Fibroblast of lung (primary cell): ENCODE measurements around the gene CYTH1. TPM values are rescaled to one million over a fixed set of nuclear protein-coding genes. Genes with fewer than 3 reads are reported as not detected.

Experiments used
- DNase-seq, 2 donors: peaks; one replicate each; pipeline versions ENCODE4 v3.0.0 to v3.0.0-alpha.2; 2010; ENCODE audit warnings: low read depth in 2 of 2
- H2AFZ ChIP-seq: 2 replicates; pipeline ENCODE4 v1.5.1; 2012; ENCODE audit warnings: low read length, control low read depth, inconsistent platforms
- H3K27ac ChIP-seq: 2 replicates; pipeline ENCODE4 v1.5.1; 2011; ENCODE audit warnings: low read length, control low read depth; ENCODE audit not compliant: insufficient read depth
- H3K27me3 ChIP-seq: 2 replicates; pipeline ENCODE4 v1.5.1; 2011; ENCODE audit warnings: mild to moderate bottlenecking, low read length; ENCODE audit not compliant: control insufficient read depth, insufficient read depth
- H3K36me3 ChIP-seq: 2 replicates; pipeline ENCODE4 v1.5.1; 2011; ENCODE audit warnings: low read length; ENCODE audit not compliant: control insufficient read depth, insufficient read depth
- H3K4me1 ChIP-seq: 2 replicates; pipeline ENCODE4 v1.5.1; 2011; ENCODE audit warnings: low read length; ENCODE audit not compliant: control insufficient read depth, insufficient read depth; ENCODE audit errors: extremely low read depth
- H3K4me2 ChIP-seq: 2 replicates; pipeline ENCODE4 v1.5.1; 2011; ENCODE audit warnings: low read length, control low read depth; ENCODE audit not compliant: insufficient read depth; ENCODE audit errors: extremely low read depth
- H3K4me3 ChIP-seq, 4 experiments: fragments of 200-600 bp in 1 of 4; sonication (generic) in 1 of 4; replicated peaks in 1 of 4; 2 replicates each; pipeline ENCODE4 v1.5.1; 2011 to 2016; ENCODE audit warnings: low read length in 4 of 4, low read depth in 3 of 4, mild to moderate bottlenecking in 3 of 4, control low read depth in 2 of 4, inconsistent platforms in 1 of 4, mixed read lengths in 1 of 4; ENCODE audit not compliant: insufficient read depth in 1 of 4; ENCODE audit errors: control extremely low read depth in 1 of 4
- H3K79me2 ChIP-seq: 2 replicates; pipeline ENCODE4 v1.5.1; 2012; ENCODE audit warnings: mild to moderate bottlenecking, low read length, inconsistent platforms; ENCODE audit not compliant: control insufficient read depth, insufficient read depth
- H3K9ac ChIP-seq: 2 replicates; pipeline ENCODE4 v1.5.1; 2011; ENCODE audit warnings: mild to moderate bottlenecking, low read length, control low read depth; ENCODE audit not compliant: insufficient read depth
- H3K9me3 ChIP-seq: 2 replicates; pipeline ENCODE4 v1.5.1; 2012; ENCODE audit warnings: low read depth, low read length; ENCODE audit not compliant: control insufficient read depth, insufficient read depth
- H4K20me1 ChIP-seq: 2 replicates; pipeline ENCODE4 v1.5.1; 2011; ENCODE audit warnings: low read length; ENCODE audit not compliant: control insufficient read depth, insufficient read depth; ENCODE audit errors: extremely low read depth
- CTCF ChIP-seq, 2 donors: IDR thresholded peaks in 1 of 2; conservative IDR thresholded peaks in 1 of 2; 1 replicate in 1 of 2; 2 replicates in 1 of 2; pipeline ENCODE4 v1.5.1; 2011 to 2012; ENCODE audit warnings: low read length in 2 of 2, control low read depth in 1 of 2, inconsistent platforms in 1 of 2, low read depth in 1 of 2, mild to moderate bottlenecking in 1 of 2
- EZH2 ChIP-seq: IDR thresholded peaks from 2 replicates; pipeline ENCODE4 v1.5.1; 2012; ENCODE audit warnings: low read length, control low read depth, mild to moderate bottlenecking; ENCODE audit errors: missing control alignments
- polyA plus RNA-seq, 2 donors: library from polyadenylated mRNA; depleted of rRNA in 1 of 2; stranded (reverse) in 1 of 2; unstranded in 1 of 2; fragments of >200 nt; gene quantifications; 2 replicates each; pipeline ENCODE4 v1.2.1, GENCODE V29; 2011 to 2012; ENCODE audit warnings: missing spikeins in 1 of 2
- total RNA-seq: library from RNA; depleted of rRNA; stranded (reverse); fragments of >200 nt; gene quantifications from 2 replicates; pipeline ENCODE4 v1.2.1, GENCODE V29; 2014

CYTH1 gene
- total and polyA plus RNA-seq, 2 donors (not counting 1 experiment from before 2014, with no cell fraction given) = 8.9 to 9.9 TPM

DNA sequence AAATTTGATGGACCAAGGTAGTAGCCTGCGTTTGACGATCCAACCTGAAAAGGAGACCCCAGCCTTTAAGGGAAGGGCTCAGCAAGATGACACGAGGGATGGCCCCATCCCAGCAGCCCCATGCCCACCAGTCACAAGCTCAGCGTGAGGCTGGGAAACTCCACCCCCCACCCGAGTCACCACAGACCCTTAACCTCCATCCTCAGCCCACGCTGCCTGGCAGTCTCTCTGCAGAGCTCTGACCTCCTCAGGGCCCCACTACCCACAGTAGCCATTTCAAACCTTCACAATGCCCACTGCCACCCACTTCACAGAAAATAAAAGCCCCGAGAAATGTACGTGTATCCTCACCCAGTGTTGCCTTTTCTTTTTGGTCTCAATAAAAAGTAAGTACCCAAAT, 39.9 kb upstream of the CYTH1 start:
- H3K27ac ChIP-seq = peak overlapping the region; percentile 50
- H3K36me3 ChIP-seq = peaks cover 36% of the 10 kb centered on the region
- no peaks in the 10 kb centered on the region for H3K9me3 ChIP-seq
- no peak overlapping the region for H2AFZ ChIP-seq
- DNase-seq = peak; percentile 35 to 50
- H3K27me3 ChIP-seq = no peaks in the 10 kb centered on the region
- no peak overlapping the region for H3K4me3 ChIP-seq
- H3K4me1 ChIP-seq = peaks cover 8% of the 10 kb centered on the region
- no peak overlapping the region for H3K9ac ChIP-seq
- H3K4me2 ChIP-seq = no peak overlapping the region
- TF ChIP-seq EZH2 (no peak), CTCF (conservative IDR thresholded peaks at IDR 0.05 in 1 of 2, IDR thresholded peaks at IDR 0.05 in 1 of 2; ENCODE audit: low read depth in 1 of 2, low read length in 2 of 2) (no peak)
- no peaks in the 10 kb centered on the region for H4K20me1 ChIP-seq
- H3K79me2 ChIP-seq = peaks cover 8% of the 10 kb centered on the region

GRCh38 chr17:78820841-78821240, 38.8 kb upstream of the CYTH1 start:
- no peak overlapping the region for H3K4me2 ChIP-seq
- no peak overlapping the region for H2AFZ ChIP-seq
- H3K4me1 ChIP-seq = peaks cover 8% of the 10 kb centered on the region
- no peaks in the 10 kb centered on the region for H4K20me1 ChIP-seq
- H3K4me3 ChIP-seq = no peak overlapping the region
- peaks cover 8% of the 10 kb centered on the region for H3K79me2 ChIP-seq
- H3K36me3 ChIP-seq = peaks cover 34% of the 10 kb centered on the region
- no peaks in the 10 kb centered on the region for H3K27me3 ChIP-seq
- no peak for DNase-seq
- H3K27ac ChIP-seq = no peak overlapping the region
- H3K9ac ChIP-seq = no peak overlapping the region
- H3K9me3 ChIP-seq = no peaks in the 10 kb centered on the region
- TF ChIP-seq EZH2 = no peak
- no peak for TF ChIP-seq CTCF (conservative IDR thresholded peaks at IDR 0.05 in 1 of 2, IDR thresholded peaks at IDR 0.05 in 1 of 2; ENCODE audit: low read depth in 1 of 2, low read length in 2 of 2)

DNA sequence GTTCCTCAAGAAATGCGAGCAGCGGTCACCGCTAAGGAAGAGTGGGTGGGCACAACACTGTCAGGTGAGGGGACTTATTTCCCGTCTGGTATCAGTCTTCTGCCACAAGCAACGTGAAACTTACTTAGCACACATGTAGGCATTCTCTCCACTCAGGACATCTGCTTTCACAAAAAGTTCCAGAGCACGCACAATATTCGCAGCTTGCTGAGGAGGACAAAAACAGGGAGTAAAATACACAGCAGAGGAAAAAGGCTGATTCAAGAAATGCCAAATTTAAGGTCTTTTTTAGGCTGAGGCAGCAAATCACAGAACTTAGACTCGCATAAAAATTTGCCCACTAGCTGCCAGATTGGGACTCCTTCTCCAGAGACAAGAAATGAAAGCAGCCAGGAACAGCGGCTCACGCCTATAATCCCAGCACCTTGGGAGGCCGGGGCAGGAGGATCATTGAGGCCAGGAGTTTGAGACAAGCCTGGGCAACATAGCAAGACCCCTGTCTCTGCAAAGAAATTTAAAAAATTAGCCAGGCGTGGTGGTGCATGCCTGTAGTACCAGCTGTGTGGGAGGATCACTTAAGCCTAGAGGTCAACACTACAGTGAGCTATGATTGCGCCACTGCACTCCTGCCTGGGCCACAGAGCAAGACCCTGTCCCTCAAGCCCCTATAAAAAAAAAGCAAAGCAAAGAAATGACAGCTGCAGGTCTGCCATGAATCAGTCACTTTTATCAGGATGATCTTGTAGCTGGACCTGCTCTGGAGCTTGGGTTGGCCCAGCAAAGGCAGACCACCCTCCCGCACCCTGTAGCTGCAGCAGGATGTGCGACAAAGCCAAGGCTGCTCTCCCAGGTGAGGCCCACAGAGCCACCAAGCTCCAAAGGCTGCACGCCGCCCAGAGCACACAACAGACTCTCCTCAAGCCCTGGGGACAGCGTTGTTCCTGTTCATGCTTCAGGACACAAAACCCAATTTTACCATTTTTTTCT, 38.0 kb upstream of the CYTH1 start:
- H3K9me3 ChIP-seq = no peaks in the 10 kb centered on the region
- no peak overlapping the region for H2AFZ ChIP-seq
- TF ChIP-seq EZH2 (no peak), CTCF (conservative IDR thresholded peaks at IDR 0.05 in 1 of 2, IDR thresholded peaks at IDR 0.05 in 1 of 2; ENCODE audit: low read depth in 1 of 2, low read length in 2 of 2) (no peak)
- H3K79me2 ChIP-seq = peaks cover 8% of the 10 kb centered on the region
- H3K4me3 ChIP-seq = no peak overlapping the region
- H3K4me2 ChIP-seq = no peak overlapping the region
- no peak for DNase-seq
- H3K36me3 ChIP-seq = peaks cover 32% of the 10 kb centered on the region
- H4K20me1 ChIP-seq = no peaks in the 10 kb centered on the region
- H3K4me1 ChIP-seq = peaks cover 8% of the 10 kb centered on the region
- H3K9ac ChIP-seq = no peak overlapping the region
- no peaks in the 10 kb centered on the region for H3K27me3 ChIP-seq
- H3K27ac ChIP-seq = no peak overlapping the region
